IPS-NIHi11 (cell line): ENCODE data around the gene FTSJ3.
"Not testable (repeated sequence)": the region's sequence is repeated elsewhere in the genome, so short reads cannot be mapped to it uniquely, and the experiment has no call there.

Experiments
- DNase-seq: peaks from one replicate; pipeline ENCODE4 v3.0.0; 2012; ENCODE audit warnings: mixed read lengths, low spot score

The FTSJ3 gene, protein sequence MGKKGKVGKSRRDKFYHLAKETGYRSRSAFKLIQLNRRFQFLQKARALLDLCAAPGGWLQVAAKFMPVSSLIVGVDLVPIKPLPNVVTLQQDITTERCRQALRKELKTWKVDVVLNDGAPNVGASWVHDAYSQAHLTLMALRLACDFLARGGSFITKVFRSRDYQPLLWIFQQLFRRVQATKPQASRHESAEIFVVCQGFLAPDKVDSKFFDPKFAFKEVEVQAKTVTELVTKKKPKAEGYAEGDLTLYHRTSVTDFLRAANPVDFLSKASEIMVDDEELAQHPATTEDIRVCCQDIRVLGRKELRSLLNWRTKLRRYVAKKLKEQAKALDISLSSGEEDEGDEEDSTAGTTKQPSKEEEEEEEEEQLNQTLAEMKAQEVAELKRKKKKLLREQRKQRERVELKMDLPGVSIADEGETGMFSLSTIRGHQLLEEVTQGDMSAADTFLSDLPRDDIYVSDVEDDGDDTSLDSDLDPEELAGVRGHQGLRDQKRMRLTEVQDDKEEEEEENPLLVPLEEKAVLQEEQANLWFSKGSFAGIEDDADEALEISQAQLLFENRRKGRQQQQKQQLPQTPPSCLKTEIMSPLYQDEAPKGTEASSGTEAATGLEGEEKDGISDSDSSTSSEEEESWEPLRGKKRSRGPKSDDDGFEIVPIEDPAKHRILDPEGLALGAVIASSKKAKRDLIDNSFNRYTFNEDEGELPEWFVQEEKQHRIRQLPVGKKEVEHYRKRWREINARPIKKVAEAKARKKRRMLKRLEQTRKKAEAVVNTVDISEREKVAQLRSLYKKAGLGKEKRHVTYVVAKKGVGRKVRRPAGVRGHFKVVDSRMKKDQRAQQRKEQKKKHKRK

DNA sequence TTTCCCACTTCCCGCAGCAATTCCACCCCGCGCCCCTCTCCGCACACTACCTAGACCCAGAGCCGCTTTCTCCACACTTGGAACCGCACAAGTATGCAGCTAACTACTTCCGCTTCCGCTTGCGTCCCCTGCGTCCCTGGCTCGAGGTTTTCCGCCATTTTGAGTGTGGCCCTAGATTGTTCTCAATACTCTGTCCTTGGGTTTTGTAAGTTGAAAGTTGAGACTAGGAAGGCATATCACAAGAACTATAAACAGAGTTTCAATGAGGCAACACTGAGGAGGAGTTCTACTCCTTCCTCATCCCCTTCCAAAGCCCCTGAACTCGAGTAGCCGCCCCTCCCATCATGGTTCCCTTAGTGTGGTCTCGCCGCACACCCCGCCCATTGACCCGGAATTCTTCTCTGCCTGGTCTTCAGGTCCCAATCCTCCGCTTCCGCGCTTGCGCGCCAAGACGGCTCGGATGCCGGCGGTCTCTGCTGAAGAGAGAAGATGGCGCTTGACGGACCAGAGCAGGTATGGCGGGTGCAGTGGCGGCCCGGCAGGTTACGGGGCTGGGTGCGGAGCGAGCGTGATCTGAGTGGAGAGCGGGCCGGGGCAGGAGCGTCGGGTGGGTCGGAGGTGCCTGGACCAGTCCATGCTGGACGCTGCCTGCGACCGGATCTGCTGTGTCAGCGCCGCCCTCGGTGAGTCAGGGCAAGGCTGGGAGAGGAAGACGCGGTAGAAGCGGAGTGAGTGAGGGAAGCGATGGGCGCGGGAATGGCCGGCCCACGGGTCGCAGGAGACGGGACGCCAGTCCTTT is at the start of gene FTSJ3, which contains the start of gene PSMC5:
TSS of gene FTSJ3 (minus strand) at position 662 of the 799 bp plus-strand sequence. CDS start 761 bp downstream, outside the sequence.
TSS of gene PSMC5 (plus strand) at position 430 of the 799 bp plus-strand sequence. CDS start at position 490, 60 bp downstream.
- peak; percentile 90 for DNase-seq

DNA sequence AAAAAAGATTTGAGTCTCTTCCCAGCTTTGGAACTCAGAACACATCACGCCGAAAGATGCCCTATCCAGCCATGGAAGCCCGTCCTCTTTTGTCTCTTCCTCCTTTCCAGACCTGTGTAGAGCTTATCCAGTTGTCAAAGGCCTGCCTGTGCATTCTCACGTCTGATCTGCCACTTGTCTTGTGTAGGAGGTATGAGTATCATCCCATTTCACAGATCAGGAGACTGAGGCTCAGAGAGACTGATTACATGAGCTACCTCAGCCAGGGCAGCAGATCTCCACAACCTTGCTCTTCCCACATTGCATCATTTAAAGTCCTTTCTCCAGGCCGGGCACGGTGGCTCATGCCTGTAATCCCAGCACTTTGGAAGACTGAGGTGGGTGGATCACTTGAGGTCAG is 47.2 kb upstream of the FTSJ3 start:
- DNase-seq, result not testable (repeated sequence)

DNA sequence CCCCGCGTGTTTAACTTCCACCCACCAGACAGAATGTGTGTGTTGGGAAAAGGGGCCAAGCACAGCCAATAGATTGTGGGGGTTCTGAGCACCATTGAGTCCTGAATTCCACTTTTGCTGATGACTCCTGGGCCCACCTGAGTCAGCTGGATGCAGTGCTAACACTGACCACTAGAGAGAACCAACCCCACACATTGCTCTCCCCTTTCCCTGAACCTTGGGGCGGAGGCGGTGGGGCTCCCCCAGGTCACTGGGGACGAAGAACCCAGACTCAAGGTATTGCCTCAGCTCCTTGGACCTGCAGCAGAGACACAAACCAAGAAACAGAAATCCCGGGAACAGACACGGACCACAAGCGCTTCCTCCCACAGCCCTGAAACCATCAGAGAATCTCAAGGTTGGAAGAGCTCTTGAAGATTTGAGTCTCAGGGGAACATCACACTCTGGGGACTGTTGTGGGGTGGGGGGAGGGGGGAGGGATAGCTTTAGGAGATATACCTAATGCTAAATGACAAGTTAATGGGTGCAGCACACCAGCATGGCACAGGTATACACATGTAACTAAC is 46.7 kb upstream of the FTSJ3 start:
- DNase-seq, result not testable (repeated sequence)

DNA sequence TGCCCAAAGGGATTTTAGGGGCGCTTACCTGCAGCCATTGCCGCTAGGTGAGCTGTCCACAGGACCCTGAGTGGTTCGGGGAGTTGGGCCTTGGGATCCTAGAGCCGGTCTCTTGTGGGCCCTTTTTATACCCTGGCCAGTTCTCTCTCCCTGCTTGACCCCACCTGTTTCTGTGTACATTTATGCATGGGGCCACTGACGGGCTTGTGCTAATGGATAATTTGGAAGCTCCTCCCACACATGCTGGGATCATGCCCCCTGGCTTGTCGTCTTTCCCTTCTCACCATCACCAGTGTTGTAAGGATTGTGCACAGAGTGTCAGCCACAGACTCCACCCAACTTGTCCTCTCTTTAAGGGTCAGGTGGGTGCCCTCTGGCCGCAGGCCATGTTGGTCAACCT is 46.1 kb upstream of the FTSJ3 start, which contains the start of gene CSH2:
TSS of gene CSH2 (minus strand) at position 101 of the 400 bp plus-strand sequence. CDS start at position 38, 63 bp downstream.
- not testable (repeated sequence) for DNase-seq

DNA sequence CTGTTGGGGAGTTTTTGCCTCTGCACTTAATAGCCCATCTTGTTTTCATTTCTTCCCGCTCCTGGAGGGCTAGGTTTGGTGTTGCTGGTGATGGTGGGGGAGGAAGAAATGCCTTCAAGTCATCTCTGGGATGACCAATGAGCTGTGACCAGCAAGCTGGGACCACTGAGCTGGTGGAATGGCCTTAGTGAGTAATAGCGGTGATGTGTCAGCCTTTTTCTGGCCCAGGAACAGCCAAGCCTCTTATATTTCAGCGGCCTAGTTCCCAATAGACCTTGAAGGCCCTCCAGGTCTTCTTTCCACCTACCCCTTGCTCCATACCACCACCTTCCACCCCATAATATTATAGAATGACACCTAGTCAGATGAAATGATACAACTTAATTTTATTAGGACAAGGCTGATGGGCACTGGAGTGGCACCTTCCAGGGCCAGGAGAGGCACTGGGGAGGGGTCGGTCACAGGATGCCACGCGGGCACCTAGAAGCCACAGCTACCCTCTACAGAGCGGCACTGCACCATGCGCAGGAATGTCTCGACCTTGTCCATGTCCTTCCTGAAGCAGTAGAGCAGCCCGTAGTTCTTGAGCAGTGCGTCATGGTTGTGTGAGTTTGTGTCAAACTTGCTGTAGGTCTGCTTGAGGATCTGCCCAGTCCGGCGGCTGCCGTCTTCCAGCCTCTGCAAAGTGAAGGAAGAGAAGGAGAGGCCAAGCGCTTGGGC is 44.3 kb upstream of the FTSJ3 start:
- DNase-seq, result not testable (repeated sequence)

DNA sequence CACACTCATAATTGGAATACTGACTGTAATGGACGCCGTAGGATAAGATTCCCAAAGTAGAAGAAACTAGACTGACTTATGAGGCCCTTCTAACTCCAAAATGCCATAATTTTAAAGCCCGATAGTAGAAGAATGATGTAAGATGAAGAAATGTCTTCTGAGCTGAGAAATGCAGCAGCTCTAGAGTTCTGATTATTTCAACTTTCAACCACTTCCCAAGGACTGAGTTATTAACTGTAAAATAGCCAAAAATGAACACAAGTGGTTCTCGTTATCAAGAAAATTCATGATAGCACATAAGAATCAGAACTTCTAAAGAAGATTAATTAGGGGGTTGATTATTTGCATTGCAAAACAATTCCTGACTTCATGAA is 42.8 kb upstream of the FTSJ3 start:
- not testable (repeated sequence) for DNase-seq

DNA sequence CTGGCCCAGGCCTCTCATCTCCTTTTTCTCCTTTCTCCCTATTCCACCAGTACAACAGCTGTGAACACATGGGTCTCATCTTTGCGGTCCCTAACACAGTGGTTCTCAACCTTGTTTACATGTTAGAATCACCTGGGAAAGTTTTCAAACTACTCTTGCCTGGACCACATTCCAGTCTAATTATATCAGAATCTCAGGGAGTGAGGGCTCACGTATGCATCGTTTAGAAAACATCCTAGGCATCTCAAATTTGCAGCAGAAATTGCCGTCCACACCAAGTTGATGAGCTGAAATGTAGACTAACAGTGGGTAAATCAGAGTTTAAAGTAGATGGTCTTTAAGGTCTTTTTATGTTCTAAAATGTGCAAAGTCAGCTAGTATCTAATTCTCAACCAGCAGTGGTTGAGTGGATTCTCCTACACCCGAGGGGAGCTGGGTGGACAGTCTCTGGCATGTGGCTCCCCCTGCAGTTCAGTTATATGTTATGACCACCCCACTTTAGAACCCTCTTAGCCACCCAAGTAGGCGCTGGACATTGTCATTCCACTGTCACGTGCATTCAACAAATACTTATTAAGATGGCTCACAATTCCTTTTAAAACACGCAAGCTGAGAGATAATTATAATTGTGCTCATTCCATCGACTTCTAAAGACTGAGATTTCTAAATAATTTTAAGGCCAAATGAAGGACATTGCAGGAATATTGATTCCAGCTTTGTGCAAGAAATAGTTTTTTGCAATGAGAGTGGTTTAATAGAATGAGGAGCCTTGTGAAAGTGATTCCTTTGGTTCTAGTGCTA is 42.2 kb upstream of the FTSJ3 start:
- not testable (repeated sequence) for DNase-seq

DNA sequence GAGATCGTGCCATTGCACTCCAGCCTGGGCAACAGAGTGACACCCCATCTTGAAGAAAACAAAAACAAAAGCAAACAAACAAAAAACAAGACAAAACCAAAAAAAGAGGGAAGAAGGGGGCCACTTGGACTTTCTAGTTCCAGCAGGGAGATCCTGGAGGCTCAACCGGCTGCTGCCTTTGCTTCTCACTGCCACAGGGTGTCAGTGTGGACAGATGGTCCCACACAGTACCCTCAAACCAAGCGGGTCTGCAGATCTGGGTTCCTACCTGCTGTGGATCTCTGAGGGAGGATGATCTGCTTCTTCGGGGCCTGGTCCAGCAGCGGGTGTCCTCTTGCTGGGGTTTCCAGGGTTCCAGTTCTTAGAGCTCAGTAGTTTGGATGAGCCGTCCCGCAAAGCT is 39.2 kb upstream of the FTSJ3 start:
- not testable (repeated sequence) for DNase-seq

DNA sequence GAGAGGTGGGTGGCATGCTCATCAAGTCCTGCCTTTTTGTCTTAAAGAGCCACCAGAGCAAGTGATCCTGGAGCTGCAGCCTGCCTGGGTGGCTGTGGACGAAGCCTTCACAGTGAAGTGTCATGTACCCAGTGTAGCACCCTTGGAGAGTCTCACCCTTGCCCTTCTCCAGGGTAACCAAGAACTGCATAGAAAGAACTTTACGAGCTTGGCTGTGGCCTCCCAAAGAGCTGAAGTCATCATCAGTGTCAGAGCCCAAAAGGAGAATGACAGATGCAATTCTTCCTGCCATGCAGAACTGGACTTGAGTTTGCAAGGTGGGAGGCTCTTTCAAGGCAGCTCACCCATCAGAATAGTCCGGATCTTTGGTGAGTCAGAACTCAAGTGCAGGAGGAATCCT is 31.8 kb upstream of the FTSJ3 start:
- DNase-seq, result no peak

DNA sequence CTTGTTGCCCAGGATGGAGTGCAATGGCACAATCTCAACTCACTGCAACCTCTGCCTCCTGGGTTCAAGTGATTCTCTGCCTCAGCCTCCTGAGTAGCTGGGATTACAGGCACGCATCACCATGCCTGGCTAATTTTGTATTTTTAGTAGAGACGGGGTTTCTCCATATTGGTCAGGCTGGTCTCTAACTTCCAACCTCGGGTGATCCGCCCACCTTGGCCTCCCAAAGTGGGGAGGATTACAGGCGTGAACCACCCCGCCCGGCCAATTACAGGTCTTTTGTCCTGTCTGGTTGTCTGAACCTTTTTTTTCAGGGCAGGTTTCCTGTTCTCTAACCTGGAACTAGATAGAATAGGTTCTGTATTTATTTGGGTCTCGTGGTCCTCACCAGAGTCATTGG is 29.0 kb upstream of the FTSJ3 start:
- not testable (repeated sequence) for DNase-seq

DNA sequence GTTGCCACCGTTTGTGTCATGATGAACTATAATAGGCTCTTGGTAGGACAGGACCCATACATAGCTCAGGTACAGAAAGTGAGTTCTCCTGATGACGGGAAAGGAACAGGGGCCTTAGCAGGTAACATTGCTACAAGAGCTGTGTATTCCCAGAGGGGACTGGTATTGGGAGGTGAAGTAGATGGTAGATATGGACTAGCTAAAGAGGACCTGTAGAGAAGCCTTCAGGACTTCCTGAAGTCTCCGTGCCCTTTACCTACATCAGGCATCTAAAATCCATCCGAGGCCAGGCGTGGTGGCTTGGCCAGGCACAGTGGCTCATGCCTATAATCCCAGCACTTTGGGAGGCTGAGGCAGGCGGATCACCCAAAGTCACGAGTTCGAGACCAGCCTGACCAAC is 27.7 kb upstream of the FTSJ3 start:
- no peak for DNase-seq

DNA sequence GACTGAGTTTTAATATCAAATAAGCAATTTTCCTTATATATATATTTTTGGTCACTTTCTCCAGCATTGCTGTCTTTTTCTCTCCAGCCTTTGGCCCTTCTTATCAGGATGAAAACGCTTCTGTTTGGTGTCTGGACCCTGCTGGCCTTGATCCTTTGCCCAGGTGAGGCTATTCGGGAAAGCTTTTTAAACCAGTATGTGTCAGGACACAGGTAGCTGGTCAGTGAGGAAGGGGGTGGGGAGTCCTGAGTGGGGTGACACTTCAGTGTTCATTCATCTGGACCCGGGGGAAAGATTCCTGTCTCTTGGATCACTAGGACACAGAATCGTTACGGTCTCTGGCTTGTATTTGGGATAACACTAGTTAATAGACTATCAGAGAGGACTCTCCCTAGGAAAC is 27.2 kb upstream of the FTSJ3 start:
- DNase-seq, result no peak

DNA sequence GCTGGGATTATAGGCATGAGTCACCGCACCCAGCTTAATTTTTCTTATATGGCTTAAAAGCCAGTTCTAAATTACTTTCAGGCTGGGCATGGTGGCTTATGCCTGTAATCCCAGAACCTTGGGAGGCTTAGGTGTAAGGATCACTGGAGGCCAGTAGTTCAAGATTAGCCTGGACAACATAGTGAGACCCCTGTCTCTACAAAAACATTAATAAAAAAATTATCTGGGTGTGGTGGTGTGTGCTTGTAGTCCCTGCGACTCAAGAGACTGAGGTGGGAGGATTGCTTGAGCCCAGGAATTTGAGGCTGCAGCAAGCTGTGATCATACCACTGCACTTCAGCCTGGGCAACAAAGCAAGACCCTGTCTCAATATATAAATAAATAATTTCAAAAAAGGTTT is 25.8 kb upstream of the FTSJ3 start:
- DNase-seq, result no peak

DNA sequence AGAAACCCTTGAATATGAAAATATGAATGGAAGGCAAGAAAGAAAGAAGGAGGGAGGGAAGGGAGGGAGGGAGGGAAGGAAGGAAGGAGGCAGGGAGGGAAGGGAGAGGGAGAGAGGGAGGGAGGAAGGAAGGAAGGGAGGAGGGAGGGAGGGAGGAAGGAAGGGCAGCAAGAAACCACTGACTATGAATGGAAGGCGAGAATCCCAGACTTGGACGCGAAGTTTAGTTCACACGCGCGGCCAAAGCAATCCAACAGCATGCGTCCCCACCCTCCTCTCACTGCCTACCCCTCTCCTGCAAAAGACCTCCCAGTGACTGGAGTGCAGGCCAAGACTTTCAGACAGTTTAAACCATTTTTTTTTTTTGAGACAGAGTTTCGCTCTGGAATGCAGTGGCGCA is 22.9 kb upstream of the FTSJ3 start:
- no peak for DNase-seq

DNA sequence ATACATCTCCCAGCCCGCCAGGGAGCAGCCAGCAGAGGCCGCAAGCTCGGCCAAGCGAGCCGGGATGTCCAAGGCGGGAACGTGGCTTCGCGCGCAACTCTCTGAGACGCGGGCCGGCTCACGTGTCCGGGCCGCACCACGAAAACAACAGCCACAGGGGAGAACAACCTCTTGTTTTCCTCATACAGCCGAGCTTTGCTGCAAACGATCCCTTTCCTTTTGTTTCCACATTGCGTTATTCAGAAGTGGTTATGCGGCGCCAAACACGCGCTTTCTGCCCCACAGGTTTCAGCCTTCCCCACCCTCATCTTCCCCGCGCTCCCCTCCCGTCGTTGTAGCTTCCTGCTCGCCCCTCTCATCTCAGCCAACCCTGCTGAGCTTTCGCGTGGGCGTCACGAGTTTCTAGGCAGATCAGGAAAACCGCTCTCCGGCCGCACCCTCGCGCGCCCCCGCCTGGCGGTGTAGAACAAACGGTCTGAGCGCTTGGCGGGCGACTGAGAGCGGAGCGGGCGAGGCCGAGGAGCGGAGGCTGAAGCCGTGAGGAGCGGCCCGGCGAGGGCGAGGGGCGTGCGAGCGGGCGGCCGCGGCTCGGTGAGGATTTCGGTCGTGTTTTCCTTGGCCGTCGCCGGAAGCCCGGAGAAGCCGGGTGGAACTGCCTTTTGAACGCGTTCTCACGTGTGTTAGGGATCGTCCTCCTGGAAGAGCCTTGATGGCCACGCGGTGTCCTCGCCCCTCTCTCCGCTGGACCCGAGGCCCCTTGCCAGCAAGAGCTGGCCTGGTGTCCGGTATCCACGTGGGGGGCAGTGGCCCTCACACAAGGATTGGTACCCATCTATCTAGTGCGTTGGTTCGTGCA is 21.6 kb upstream of the FTSJ3 start:
- DNase-seq, result peak; percentile 94

DNA sequence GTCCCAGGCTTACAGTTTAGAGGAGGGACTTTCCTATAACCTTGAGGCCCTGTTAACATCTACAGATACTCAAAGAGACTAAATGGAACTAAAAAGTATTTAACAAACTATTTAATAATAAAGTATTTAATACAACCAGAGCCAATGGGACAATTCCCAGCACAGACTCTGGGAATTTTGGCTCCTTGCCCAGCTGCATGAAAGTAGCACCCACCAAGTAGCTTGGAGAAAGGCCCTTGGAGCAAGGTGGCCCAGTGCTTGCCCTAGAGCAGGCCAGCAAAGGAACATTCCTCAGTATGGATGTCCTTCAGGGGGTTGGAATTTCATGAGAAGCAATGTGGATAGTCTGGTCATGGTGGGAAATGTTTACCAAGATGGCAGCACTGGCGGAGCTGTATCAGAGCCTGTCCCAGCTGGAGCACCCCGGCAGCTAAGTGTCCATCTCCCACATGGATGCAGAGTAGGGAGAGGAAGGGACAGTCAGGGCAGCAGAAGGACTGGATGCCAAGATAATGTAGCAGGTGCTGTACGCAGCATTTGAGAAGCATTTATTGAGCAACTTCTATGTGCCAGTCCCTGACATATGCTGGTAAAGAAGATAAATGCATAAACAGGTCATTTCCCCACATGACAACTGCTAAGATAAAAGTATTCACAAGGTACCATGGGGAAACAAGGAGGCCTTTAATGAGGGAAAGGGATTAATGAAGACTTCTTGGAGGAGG is 20.2 kb upstream of the FTSJ3 start:
- no peak for DNase-seq

DNA sequence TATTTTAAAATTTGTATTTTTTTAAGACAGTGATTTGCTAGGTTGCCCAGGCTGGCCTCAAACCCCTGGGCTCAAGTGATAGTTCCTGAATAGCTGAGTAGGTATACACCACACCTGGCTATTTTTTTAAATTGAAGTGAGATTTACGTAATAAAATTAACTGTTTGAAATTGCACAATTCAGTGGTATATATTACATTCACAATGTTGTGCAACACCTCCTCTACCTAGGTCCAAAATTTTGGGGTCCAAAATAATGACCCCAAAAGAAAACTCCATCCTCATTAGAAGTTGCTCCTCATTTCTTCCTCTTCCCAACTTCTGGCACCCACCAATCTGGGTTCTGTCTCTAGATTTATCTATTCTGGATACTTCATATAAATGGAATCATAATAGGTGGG is 18.0 kb upstream of the FTSJ3 start:
- no peak for DNase-seq

DNA sequence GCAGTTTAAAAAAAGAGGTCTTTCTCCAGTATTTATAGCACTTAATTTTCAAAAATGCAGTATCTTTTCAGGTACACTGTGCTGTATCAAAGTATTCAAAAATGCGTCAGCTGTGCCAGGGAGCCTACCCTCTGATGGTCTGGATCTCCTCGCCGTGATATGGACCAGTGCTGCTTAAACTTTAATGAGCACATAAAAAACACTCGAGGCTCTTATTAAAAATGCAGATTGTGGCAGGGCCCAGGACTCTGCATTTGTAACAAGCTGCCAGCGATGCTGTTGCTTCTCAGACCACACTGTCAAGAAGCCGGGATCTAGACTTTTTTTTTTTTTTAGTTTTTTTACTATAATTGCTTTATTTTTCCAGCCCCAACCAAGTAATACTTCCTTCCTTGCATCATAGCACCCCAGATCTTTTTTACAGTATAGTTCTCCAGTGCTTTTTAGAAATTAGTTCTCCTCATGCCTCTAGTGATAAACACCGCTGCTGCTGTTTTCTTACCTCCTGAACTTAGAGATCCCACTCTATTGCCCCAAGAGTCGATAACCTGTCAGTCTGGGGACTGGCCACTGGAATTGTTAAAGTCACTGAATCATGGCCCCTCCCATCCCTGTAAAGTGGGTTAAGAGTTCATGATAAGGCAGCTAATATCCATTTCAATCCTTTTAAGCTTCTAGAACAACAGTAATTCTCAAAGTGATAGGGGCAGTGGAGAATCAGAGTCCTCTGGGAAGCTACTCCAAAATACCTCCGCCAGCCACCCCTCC is 16.6 kb upstream of the FTSJ3 start:
- DNase-seq, result no peak
